Uterus (tissue), 4 donors: ENCODE data around the gene RTKN. TPM values are rescaled to one million over a fixed set of nuclear protein-coding genes. Genes with fewer than 3 reads are reported as not detected.

ENCODE experiments used
- DNase-seq, 2 donors: peaks; one replicate each; pipeline ENCODE4 v3.0.0-alpha.2; 2019 to 2020
- H3K27ac ChIP-seq, 2 donors: fragments of 200-600 bp; sonication (generic); 1 replicate in 1 of 2; 2 replicates in 1 of 2; pipeline ENCODE4 v1.5.1; 2016 to 2018
- H3K27me3 ChIP-seq, 2 donors: fragments of 200-600 bp; sonication (generic); one replicate each; pipeline ENCODE4 v1.5.1; 2018 to 2019; ENCODE audit warnings: control low read depth in 1 of 2
- H3K36me3 ChIP-seq, 2 donors: fragments of 200-600 bp; sonication (generic); one replicate each; pipeline ENCODE4 v1.5.1; 2019; ENCODE audit warnings: control low read depth in 1 of 2
- H3K4me1 ChIP-seq, 2 donors: fragments of 200-600 bp; sonication (generic); one replicate each; pipeline ENCODE4 v1.5.1; 2018 to 2019; ENCODE audit warnings: control low read depth in 1 of 2
- H3K4me3 ChIP-seq, 2 donors: fragments of 200-600 bp; sonication (generic); 1 replicate in 1 of 2; 2 replicates in 1 of 2; pipeline ENCODE4 v1.5.1; 2018 to 2019; ENCODE audit warnings: mild to moderate bottlenecking in 1 of 2
- H3K9me3 ChIP-seq, 2 donors: fragments of 200-600 bp; sonication (generic); one replicate each; pipeline ENCODE4 v1.5.1; 2019; ENCODE audit warnings: control low read depth in 1 of 2
- POLR2A ChIP-seq, 2 donors: fragments of 450-650 bp; IDR thresholded peaks; one replicate each; pipeline ENCODE4 v1.6.1; 2016; ENCODE audit warnings: antibody characterized with exemption in 2 of 2, mild to moderate bottlenecking in 1 of 2, moderate library complexity in 1 of 2
- intact Hi-C: fragments of 100-400 bp; cut with DNase I; formaldehyde crosslinking; loops from one replicate; pipeline ENCODE4 v1.15.1; 2023; ENCODE audit warnings: low total_unique reads
- total RNA-seq, 4 donors: library from RNA; depleted of rRNA in 3 of 4; stranded (reverse); fragments of >200 nt in 3 of 4; gene quantifications; one replicate each; pipeline versions ENCODE4 v1.1.0 to v1.2.4, GENCODE V29; 2014 to 2023
- TF ChIP-seq, protein P1 (sequence below), 4 experiments: fragments of 200-600 bp in 2 of 4; fragments of 450-650 bp in 2 of 4; sonication (generic) in 2 of 4; IDR thresholded peaks; one replicate each; pipeline ENCODE4 v1.5.1; 2016 to 2019; ENCODE audit warnings: antibody characterized with exemption in 4 of 4, mild to moderate bottlenecking in 2 of 4, moderate library complexity in 1 of 4
- donor health status: DM: yes; HTN: yes; CAD: no.

The RTKN gene
- total RNA-seq, 4 donors from 2014 or later, result 9.8 to 36.3 (median 12.0) TPM

DNA sequence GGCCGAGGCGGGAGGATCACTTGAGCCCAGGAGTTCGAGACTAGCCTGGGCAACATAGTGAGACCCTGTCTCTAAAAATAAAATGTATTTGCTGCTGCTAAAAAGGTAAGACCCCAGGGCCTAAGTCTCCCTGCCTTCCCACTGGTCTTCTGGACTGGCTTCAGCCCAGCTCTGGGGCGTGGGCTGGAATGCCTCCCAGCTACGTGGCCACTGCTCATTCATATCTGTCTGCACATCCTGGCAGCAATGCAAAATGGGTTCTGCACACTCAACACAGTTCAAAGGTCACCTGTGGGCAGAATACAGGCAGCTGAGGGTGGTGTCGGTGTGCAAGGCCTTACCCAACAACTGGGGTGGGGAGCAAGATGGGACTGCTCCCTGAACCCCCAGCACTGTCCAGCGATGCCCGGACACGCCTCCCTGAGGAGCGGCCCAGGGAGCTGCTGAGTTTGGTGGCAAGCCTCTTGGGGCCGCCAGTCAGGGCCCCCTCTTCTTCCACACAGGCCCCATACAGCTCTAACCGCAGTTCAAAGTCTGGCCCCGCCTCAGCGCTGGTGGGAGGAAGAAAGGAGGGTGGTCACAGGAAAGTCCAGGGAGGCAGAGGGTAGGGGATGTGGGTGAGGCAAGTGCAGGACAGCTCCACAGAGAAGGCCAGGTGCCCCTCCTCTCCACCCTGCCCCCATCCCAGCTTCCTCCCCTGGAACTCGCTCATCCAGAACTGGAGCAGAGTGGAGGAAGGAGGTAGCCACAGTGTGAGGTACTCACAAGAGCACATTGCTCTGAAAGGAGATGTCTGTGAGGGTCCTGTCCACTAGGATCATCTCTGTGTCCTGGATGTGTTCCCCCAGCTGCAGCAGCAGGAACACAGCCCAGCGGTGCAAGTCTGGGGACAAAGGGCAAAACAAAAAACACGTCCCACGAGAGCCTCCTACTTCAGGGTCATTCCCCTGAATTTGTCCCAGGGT, 12.0 kb downstream of the RTKN start:
- Histone ChIP-seq H3K4me1 (no peaks in the 10 kb centered on the region), H3K27me3 (no peaks in the 10 kb centered on the region), H3K4me3 (no peak overlapping the region), H3K27ac (no peak overlapping the region), H3K9me3 (no peaks in the 10 kb centered on the region), H3K36me3 (no peaks in the 10 kb centered on the region)
- DNase-seq, result no peak
- no peak for TF ChIP-seq POLR2A (IDR thresholded peaks at IDR 0.05)
- TF ChIP-seq, protein P1, sequence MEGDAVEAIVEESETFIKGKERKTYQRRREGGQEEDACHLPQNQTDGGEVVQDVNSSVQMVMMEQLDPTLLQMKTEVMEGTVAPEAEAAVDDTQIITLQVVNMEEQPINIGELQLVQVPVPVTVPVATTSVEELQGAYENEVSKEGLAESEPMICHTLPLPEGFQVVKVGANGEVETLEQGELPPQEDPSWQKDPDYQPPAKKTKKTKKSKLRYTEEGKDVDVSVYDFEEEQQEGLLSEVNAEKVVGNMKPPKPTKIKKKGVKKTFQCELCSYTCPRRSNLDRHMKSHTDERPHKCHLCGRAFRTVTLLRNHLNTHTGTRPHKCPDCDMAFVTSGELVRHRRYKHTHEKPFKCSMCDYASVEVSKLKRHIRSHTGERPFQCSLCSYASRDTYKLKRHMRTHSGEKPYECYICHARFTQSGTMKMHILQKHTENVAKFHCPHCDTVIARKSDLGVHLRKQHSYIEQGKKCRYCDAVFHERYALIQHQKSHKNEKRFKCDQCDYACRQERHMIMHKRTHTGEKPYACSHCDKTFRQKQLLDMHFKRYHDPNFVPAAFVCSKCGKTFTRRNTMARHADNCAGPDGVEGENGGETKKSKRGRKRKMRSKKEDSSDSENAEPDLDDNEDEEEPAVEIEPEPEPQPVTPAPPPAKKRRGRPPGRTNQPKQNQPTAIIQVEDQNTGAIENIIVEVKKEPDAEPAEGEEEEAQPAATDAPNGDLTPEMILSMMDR (IDR thresholded peaks at IDR 0.05), result no peak
- intact Hi-C loops, result no loop called here

DNA sequence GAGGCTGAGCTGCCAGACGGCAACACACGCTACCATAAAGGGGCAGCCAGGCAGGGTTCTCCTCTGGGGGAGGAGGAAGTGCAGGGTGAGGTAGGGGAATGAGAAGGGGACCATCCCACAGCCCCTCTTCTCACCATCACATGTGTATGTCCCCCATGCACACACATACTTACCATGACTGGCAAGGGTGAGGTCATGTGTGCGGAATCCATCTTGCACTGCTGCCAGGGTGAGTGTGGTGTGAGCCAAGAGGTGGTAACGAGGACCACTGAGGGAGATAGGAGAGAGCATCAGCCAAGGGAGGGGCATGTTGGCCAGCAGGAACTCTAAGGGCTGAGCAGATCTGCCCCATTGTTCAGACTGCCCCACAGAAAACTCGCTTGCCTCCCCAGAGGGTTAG, 13.1 kb downstream of the RTKN start:
- no peak overlapping the region for H3K4me3 ChIP-seq
- DNase-seq, result no peak
- intact Hi-C loops, result no loop called here
- H3K4me1 ChIP-seq, result no peaks in the 10 kb centered on the region
- TF ChIP-seq, protein P1 (IDR thresholded peaks at IDR 0.05), result no peak
- no peak for TF ChIP-seq POLR2A (IDR thresholded peaks at IDR 0.05)
- H3K27ac ChIP-seq, result no peak overlapping the region
- no peaks in the 10 kb centered on the region for H3K9me3 ChIP-seq
- no peaks in the 10 kb centered on the region for H3K27me3 ChIP-seq
- H3K36me3 ChIP-seq, result no peaks in the 10 kb centered on the region

DNA sequence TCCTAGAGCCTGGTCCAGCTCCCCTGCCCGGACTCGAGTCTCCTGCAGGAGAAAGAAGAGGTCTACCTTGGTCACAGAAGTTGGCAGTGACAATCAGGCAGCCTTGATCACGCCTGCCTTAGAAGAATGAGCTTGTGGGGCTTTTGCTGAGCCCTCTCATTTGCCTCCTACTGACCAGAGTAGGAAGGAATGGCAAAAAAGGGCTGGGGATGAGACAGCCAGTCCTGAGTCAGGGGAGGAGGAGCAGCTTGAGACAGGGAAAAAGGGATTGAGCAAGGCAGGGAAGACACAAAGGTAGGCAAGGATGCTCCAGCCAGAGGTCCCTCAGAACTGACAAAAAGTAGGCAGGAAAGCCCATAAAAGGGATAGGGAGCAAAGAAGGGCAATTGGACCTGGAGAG, 14.2 kb downstream of the RTKN start:
- no peak for DNase-seq
- H3K36me3 ChIP-seq, result no peaks in the 10 kb centered on the region
- H3K9me3 ChIP-seq, result no peaks in the 10 kb centered on the region
- TF ChIP-seq POLR2A (IDR thresholded peaks at IDR 0.05), result no peak
- TF ChIP-seq, protein P1 (IDR thresholded peaks at IDR 0.05), result no peak
- no peak overlapping the region for H3K27ac ChIP-seq
- no peak overlapping the region for H3K4me3 ChIP-seq
- no peaks in the 10 kb centered on the region for H3K27me3 ChIP-seq
- no peaks in the 10 kb centered on the region for H3K4me1 ChIP-seq
- intact Hi-C loops, result no loop called here

DNA sequence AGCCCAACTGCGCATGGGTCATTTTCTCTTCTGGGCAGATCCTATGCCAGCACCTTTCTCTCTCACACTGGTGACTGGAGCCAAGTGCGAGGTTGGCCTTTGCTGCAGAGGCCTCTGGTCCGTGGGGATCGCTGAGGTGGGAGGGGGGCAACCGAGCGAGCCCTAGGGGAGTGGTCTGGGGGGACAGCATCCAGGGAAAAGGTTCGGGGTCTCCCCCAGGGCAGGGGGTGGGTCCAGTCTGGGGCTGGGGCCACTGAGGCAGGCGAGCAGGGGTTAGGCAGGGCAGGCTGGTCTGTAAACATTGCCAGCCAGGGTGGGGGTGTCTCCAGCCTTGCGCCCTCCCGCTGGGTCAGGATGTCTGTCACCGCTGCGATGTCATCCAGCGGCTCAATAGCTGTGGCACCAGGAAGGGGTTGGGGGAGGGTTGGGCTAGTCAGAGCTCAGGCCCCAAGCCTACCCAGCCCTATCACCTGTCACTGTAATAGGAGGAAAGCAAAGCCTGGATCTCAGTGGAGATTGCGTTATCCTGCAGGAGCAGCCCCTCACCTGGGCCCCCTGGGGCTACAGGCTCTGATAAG, 15.5 kb downstream of the RTKN start:
- intact Hi-C loops, result no loop called here
- DNase-seq, result peak in 1 of 2 donors; percentile 7
- no peak for TF ChIP-seq POLR2A (IDR thresholded peaks at IDR 0.05)
- TF ChIP-seq, protein P1 (IDR thresholded peaks at IDR 0.05), result no peak
- Histone ChIP-seq H3K27me3 (no peaks in the 10 kb centered on the region), H3K9me3 (no peaks in the 10 kb centered on the region), H3K36me3 (no peaks in the 10 kb centered on the region), H3K4me1 (no peaks in the 10 kb centered on the region), H3K27ac (no peak overlapping the region), H3K4me3 (no peak overlapping the region)

DNA sequence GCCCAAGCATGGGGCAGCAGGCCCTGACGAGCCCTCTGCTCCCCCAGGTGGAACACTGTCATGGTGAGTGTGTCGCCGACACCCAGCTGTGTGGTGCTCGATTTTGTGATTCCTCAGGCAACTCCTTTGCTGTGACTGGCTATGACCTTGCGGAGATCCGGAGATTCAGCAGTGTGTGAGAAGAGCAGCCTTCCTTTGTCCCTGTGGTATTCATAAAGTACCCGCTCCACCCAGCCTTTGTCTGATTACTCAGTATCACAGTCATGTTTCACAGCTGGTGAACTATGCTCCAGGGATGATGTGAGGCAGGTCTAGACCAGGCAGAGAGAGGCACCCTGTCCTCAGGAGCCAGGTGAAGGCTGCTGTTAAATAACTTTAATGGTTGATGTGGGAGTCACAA, 16.2 kb downstream of the RTKN start:
- H3K27ac ChIP-seq, result no peak overlapping the region
- H3K4me1 ChIP-seq, result no peaks in the 10 kb centered on the region
- TF ChIP-seq, protein P1 (IDR thresholded peaks at IDR 0.05), result no peak
- TF ChIP-seq POLR2A (IDR thresholded peaks at IDR 0.05), result no peak
- peak in 1 of 2 donors; percentile 11 for DNase-seq
- no peaks in the 10 kb centered on the region for H3K27me3 ChIP-seq
- intact Hi-C loops, result no loop called here
- no peaks in the 10 kb centered on the region for H3K9me3 ChIP-seq
- no peaks in the 10 kb centered on the region for H3K36me3 ChIP-seq
- no peak overlapping the region for H3K4me3 ChIP-seq
